A549 (cell line): ENCODE data around the gene G6PC1. TPM values are rescaled to one million over a fixed set of nuclear protein-coding genes. Genes with fewer than 3 reads are reported as not detected.
"Not testable (repeated sequence)": the region's sequence is repeated elsewhere in the genome, so short reads cannot be mapped to it uniquely, and the experiment has no call there.

Experiments used
- ATAC-seq, 2 experiments: fragments of 200-7000 bp in 1 of 2; fragments of >200 bp in 1 of 2; cut with Nextera tagmentation in 1 of 2; cut with Tn5 transposase in 1 of 2; 3 replicates each; pipeline versions ENCODE4 v1.8.0 to v1.9.1; 2018 to 2020; ENCODE audit warnings: mild to moderate bottlenecking in 1 of 2, moderate library complexity in 1 of 2
- CTCF ChIA-PET: fragments of 300-600 bp; sonication (Branson Sonifier 250); formaldehyde crosslinking; extraction: SDS; loops from one replicate; lab custom pipeline; 2021; ENCODE audit warnings: antibody characterized with exemption, inconsistent platforms; lab: Yijun Ruan, JAX
- POLR2A ChIA-PET: fragments of 350-600 bp; formaldehyde crosslinking; extraction: SDS; loops from one replicate; lab custom pipeline; 2021; ENCODE audit warnings: antibody characterized with exemption, inconsistent platforms; lab: Yijun Ruan, JAX
- DNase-seq, 2 experiments: peaks; one replicate each; pipeline versions ENCODE4 v3.0.0 to v3.0.0-alpha.2; 2011 to 2016; ENCODE audit warnings: low read depth in 1 of 2, low spot score in 1 of 2
- FAIRE-seq: peaks from 2 replicates; lab custom pipeline; 2011; peaks lifted over from hg19 to GRCh38; lab: Jason Lieb, UNC
- H3K27ac ChIP-seq, 2 experiments: fragments of >200 bp; sonication (Bioruptor Twin); formaldehyde crosslinking; 3 replicates each; pipeline ENCODE4 v1.5.1; 2016 to 2017
- H3K4me1 ChIP-seq: fragments of >200 bp; sonication (Bioruptor Twin); formaldehyde crosslinking; 3 replicates; pipeline ENCODE4 v1.6.1; 2016
- H3K4me2 ChIP-seq: fragments of >200 bp; sonication (Bioruptor Twin); formaldehyde crosslinking; 3 replicates; pipeline ENCODE4 v1.6.1; 2016
- H3K4me3 ChIP-seq: fragments of >200 bp; sonication (Bioruptor Twin); formaldehyde crosslinking; 3 replicates; pipeline ENCODE4 v1.5.1; 2016
- H3K9me3 ChIP-seq: fragments of >200 bp; sonication (Bioruptor Twin); formaldehyde crosslinking; 3 replicates; pipeline ENCODE4 v1.6.1; 2016
- BCL3 ChIP-seq: fragments of >200 bp; sonication (Bioruptor Twin); formaldehyde crosslinking; IDR thresholded peaks from 3 replicates; pipeline ENCODE4 v1.6.1; 2016
- CBX8 ChIP-seq: fragments of 200-600 bp; sonication (generic); IDR thresholded peaks from 2 replicates; pipeline ENCODE4 v1.6.1; 2016
- CEBPB ChIP-seq, 2 experiments: fragments of >200 bp in 1 of 2; sonication (Bioruptor Twin) in 1 of 2; formaldehyde crosslinking in 1 of 2; IDR thresholded peaks; 2 replicates each; pipeline ENCODE4 v1.6.1; 2012 to 2016
- EHF ChIP-seq: fragments of 250-450 bp; sonication (Bioruptor Pico); IDR thresholded peaks from 2 replicates; pipeline ENCODE4 v1.5.0; 2020; ENCODE audit warnings: mild to moderate bottlenecking
- FOSL2 ChIP-seq, 2 experiments: fragments of 450-650 bp in 1 of 2; fragments of >200 bp in 1 of 2; sonication (Bioruptor Twin) in 1 of 2; formaldehyde crosslinking; IDR thresholded peaks; 2 replicates each; pipeline versions ENCODE4 v1.5.0 to v1.6.1; 2016 to 2020; ENCODE audit warnings: mild to moderate bottlenecking in 1 of 2, moderate library complexity in 1 of 2
- GATA3 ChIP-seq: IDR thresholded peaks from 2 replicates; pipeline ENCODE4 v1.6.1; 2012; ENCODE audit warnings: borderline replicate concordance
- HDAC2 ChIP-seq: fragments of 200-600 bp; sonication (generic); IDR thresholded peaks from 2 replicates; pipeline ENCODE4 v1.6.1; 2016
- HES2 ChIP-seq: fragments of >200 bp; sonication (Bioruptor Twin); formaldehyde crosslinking; IDR thresholded peaks from 2 replicates; pipeline ENCODE4 v1.6.1; 2016
- HOXB13 ChIP-seq: fragments of 250-450 bp; sonication (Bioruptor Pico); IDR thresholded peaks from 2 replicates; pipeline ENCODE4 v1.5.0; 2020; ENCODE audit warnings: low read depth, mild to moderate bottlenecking, moderate library complexity
- JUN ChIP-seq, 2 experiments: fragments of >200 bp; sonication (Bioruptor Twin); formaldehyde crosslinking; IDR thresholded peaks; 2 replicates in 1 of 2; 3 replicates in 1 of 2; pipeline ENCODE4 v1.6.1; 2016 to 2017
- JUNB ChIP-seq: fragments of >200 bp; sonication (Bioruptor Twin); formaldehyde crosslinking; IDR thresholded peaks from 2 replicates; pipeline ENCODE4 v1.6.1; 2016
- KDM5A ChIP-seq: fragments of 200-600 bp; sonication (generic); IDR thresholded peaks from 2 replicates; pipeline ENCODE4 v1.6.1; 2016; ENCODE audit warnings: antibody characterized with exemption, mild to moderate bottlenecking
- MAFK ChIP-seq: fragments of 450-650 bp; IDR thresholded peaks from 2 replicates; pipeline ENCODE4 v1.6.1; 2014; ENCODE audit not compliant: partially characterized antibody
- NFE2L2 ChIP-seq: fragments of 150-350 bp; conservative IDR thresholded peaks from 2 replicates; pipeline ENCODE4 v1.6.1; 2014; ENCODE audit warnings: low read length
- PHF8 ChIP-seq: fragments of 200-600 bp; sonication (generic); IDR thresholded peaks from 2 replicates; pipeline ENCODE4 v1.6.1; 2016; ENCODE audit warnings: low read depth, mild to moderate bottlenecking, antibody characterized with exemption, moderate library complexity, borderline replicate concordance
- RAD21 ChIP-seq, 2 experiments: fragments of >200 bp in 1 of 2; sonication (Bioruptor Twin) in 1 of 2; formaldehyde crosslinking in 1 of 2; IDR thresholded peaks in 1 of 2; conservative IDR thresholded peaks in 1 of 2; 2 replicates in 1 of 2; 3 replicates in 1 of 2; pipeline ENCODE4 v1.6.1; 2012 to 2018; ENCODE audit warnings: inconsistent platforms in 1 of 2
- RCOR1 ChIP-seq: fragments of 150-350 bp; IDR thresholded peaks from 2 replicates; pipeline ENCODE4 v1.6.1; 2014; ENCODE audit warnings: antibody characterized with exemption, low read length, low read depth
- ZC3H11A ChIP-seq: fragments of 450-650 bp; IDR thresholded peaks from 2 replicates; pipeline ENCODE4 v1.6.1; 2014; ENCODE audit warnings: antibody characterized with exemption, mild to moderate bottlenecking
- ZFP36 ChIP-seq: fragments of 450-650 bp; IDR thresholded peaks from 2 replicates; pipeline ENCODE4 v1.6.1; 2014; ENCODE audit warnings: borderline replicate concordance; ENCODE audit not compliant: partially characterized antibody
- WGBS: methylation state at CpG from one replicate; pipeline ENCODE4 v1.1.6; 2017; ENCODE audit errors: missing lambda C conversion rate; 5-methylcytosine and 5-hydroxymethylcytosine counted together
- polyA plus RNA-seq, 4 experiments: library from polyadenylated mRNA; depleted of rRNA in 3 of 4; stranded (reverse); fragments of >200 nt; fragmentation: RNase III in 1 of 4; extraction: RNeasy Plus Mini Kit Qiagen cat#74134 plus additional on column Dnase treatment in 1 of 4; gene quantifications; 2 replicates in 3 of 4; 3 replicates in 1 of 4; pipeline ENCODE4 v1.2.3, GENCODE V29; 2011 to 2017
- TF ChIP-seq, protein P1 (sequence below): fragments of 150-350 bp; IDR thresholded peaks from 2 replicates; pipeline ENCODE4 v1.6.1; 2014; ENCODE audit warnings: low read depth, mild to moderate bottlenecking, low read length
- TF ChIP-seq, protein P2 (sequence below): fragments of 250-450 bp; sonication (Bioruptor Pico); IDR thresholded peaks from 2 replicates; pipeline ENCODE4 v1.5.0; 2020; ENCODE audit warnings: low read depth, mild to moderate bottlenecking, moderate library complexity

The G6PC1 gene
- polyA plus RNA-seq, 2 of the 4 experiments (the other 2 are of a cell fraction) = not detected

- TF ChIP-seq, protein P1, sequence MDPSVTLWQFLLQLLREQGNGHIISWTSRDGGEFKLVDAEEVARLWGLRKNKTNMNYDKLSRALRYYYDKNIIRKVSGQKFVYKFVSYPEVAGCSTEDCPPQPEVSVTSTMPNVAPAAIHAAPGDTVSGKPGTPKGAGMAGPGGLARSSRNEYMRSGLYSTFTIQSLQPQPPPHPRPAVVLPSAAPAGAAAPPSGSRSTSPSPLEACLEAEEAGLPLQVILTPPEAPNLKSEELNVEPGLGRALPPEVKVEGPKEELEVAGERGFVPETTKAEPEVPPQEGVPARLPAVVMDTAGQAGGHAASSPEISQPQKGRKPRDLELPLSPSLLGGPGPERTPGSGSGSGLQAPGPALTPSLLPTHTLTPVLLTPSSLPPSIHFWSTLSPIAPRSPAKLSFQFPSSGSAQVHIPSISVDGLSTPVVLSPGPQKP = no peak
Measured at GRCh38 chr17:42850954-42851353, 49.6 kb upstream of the G6PC1 start, which contains the start of gene AOC3 (continued).

DNA sequence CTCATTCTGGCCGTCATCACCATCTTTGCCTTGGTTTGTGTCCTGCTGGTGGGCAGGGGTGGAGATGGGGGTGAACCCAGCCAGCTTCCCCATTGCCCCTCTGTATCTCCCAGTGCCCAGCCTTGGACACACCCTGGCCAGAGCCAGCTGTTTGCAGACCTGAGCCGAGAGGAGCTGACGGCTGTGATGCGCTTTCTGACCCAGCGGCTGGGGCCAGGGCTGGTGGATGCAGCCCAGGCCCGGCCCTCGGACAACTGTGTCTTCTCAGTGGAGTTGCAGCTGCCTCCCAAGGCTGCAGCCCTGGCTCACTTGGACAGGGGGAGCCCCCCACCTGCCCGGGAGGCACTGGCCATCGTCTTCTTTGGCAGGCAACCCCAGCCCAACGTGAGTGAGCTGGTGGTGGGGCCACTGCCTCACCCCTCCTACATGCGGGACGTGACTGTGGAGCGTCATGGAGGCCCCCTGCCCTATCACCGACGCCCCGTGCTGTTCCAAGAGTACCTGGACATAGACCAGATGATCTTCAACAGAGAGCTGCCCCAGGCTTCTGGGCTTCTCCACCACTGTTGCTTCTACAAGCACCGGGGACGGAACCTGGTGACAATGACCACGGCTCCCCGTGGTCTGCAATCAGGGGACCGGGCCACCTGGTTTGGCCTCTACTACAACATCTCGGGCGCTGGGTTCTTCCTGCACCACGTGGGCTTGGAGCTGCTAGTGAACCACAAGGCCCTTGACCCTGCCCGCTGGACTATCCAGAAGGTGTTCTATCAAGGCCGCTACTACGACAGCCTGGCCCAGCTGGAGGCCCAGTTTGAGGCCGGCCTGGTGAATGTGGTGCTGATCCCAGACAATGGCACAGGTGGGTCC is 49.0 kb upstream of the G6PC1 start:
- FAIRE-seq, H3K4me3 ChIP-seq, H3K4me2 ChIP-seq, H3K4me1 ChIP-seq, H3K9me3 ChIP-seq, ATAC-seq, DNase-seq, H3K27ac ChIP-seq, POLR2A ChIA-PET: not testable (repeated sequence)
- CTCF ChIA-PET = interaction anchor here (1.4 to 20.4 kb wide), 4 partner anchors 8 to 132 kb away, joined by 3 to 372 read pairs (median 181); partner anchors contain the start of gene AOC2
- WGBS = 92% methylated on average over 14 of the region's 28 CpGs

- 87% methylated on average over 15 of the region's 15 CpGs for WGBS
- Histone ChIP-seq H3K4me1 (no peaks in the 10 kb centered on the region), H3K4me2 (no peak overlapping the region), H3K9me3 (no peaks in the 10 kb centered on the region), H3K4me3 (no peak overlapping the region), H3K27ac (no peak overlapping the region)
- CTCF ChIA-PET = interaction anchor here (1.2 to 20.4 kb wide), 6 partner anchors 8 to 133 kb away, joined by 3 to 372 read pairs (median 12); partner anchors contain the start of gene AOC2
- no peak for DNase-seq
- FAIRE-seq = no peak
- POLR2A ChIA-PET = no interaction called here
- TF ChIP-seq HOXB13 = no peak
- no peak for TF ChIP-seq FOSL2 (IDR thresholded peaks at IDR 0.05)
- no peak for TF ChIP-seq FOSL2 (CRISPR knock-in tag; IDR thresholded peaks at IDR 0.05)
- TF ChIP-seq PHF8 = no peak
- no peak for ATAC-seq
Measured at GRCh38 chr17:42852351-42852750, 48.2 kb upstream of the G6PC1 start.

DNA sequence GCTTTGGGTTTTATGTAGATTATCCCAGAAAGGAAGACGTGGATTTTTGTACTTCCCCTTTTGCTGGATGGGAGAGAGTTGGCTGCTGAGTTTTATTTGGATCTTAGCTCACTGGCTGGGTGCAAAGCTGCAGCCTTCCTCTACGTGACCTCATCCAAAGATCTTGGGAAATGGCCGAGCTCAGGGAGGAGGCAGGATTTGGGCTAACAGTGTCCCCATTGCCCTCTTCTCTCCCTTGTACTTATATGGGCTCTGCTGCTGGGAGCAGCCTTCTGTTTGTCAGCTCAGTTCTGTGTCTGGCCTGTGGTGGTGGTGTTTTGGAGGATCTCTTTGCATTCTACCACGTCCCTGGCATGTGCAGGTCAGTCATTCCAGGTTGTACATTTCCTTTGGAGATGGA is 47.6 kb upstream of the G6PC1 start:
- H3K9me3 ChIP-seq = no peaks in the 10 kb centered on the region
- ChIA-PET POLR2A (no interaction called here), CTCF (interaction anchor here (1.2 to 20.4 kb wide), 6 partner anchors 9 to 133 kb away, joined by 3 to 372 read pairs (median 12); partner anchors contain the start of gene AOC2)
- ATAC-seq = no peak; a peak in 1 of 6 replicates
- no peak for DNase-seq
- H3K4me2 ChIP-seq = no peak overlapping the region
- FAIRE-seq = no peak
- no peaks in the 10 kb centered on the region for H3K4me1 ChIP-seq
- no peak for TF ChIP-seq CEBPB (IDR thresholded peaks at IDR 0.05)
- TF ChIP-seq ZC3H11A = no peak
- TF ChIP-seq HES2 = no peak
- no peak for TF ChIP-seq RAD21 (conservative IDR thresholded peaks at IDR 0.05 in 1 of 2, IDR thresholded peaks at IDR 0.05 in 1 of 2)
- no peak overlapping the region for H3K4me3 ChIP-seq
- H3K27ac ChIP-seq = no peak overlapping the region
- 63% methylated on average over 4 of the region's 4 CpGs for WGBS

DNA sequence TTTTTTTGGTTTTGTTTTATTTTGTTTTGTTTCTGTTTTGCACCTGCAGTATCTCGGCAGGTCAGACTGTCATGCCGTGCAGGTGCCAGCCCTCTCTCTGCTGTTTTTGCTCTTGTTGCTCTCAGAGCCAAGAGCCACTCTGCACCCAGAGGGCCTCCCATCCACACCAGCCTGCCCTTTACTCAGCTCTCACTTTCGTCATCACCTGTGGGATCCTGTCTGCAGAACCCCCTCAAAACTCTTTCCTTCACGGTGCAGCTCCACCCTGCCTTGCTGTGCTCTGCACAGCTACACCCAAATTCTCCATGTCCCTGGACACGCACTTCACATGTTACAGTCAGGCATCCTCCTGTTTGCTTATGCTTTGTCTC is 47.0 kb upstream of the G6PC1 start:
- Histone ChIP-seq H3K4me1 (no peaks in the 10 kb centered on the region), H3K4me3 (no peak overlapping the region), H3K9me3 (no peaks in the 10 kb centered on the region), H3K4me2 (no peak overlapping the region), H3K27ac (no peak overlapping the region)
- ChIA-PET CTCF (interaction anchor here (1.6 to 20.4 kb wide), 4 partner anchors 10 to 84 kb away, joined by 4 to 372 read pairs (median 40); partner anchors contain the start of gene AOC2), POLR2A (no interaction called here)
- ATAC-seq (no peak), DNase-seq (no peak), FAIRE-seq (no peak)
- WGBS = 71% methylated on average over 5 of the region's 5 CpGs
- TF ChIP-seq NFE2L2 = no peak
- TF ChIP-seq ZFP36 = no peak
- TF ChIP-seq RCOR1 = no peak
- TF ChIP-seq CBX8 = no peak
- TF ChIP-seq ZC3H11A = no peak
- no peak for TF ChIP-seq JUN (IDR thresholded peaks at IDR 0.05)
- TF ChIP-seq KDM5A = no peak
- TF ChIP-seq HDAC2 = no peak
- TF ChIP-seq GATA3 = no peak
- no peak for TF ChIP-seq RAD21 (conservative IDR thresholded peaks at IDR 0.05 in 1 of 2, IDR thresholded peaks at IDR 0.05 in 1 of 2)
- TF ChIP-seq, protein P2, sequence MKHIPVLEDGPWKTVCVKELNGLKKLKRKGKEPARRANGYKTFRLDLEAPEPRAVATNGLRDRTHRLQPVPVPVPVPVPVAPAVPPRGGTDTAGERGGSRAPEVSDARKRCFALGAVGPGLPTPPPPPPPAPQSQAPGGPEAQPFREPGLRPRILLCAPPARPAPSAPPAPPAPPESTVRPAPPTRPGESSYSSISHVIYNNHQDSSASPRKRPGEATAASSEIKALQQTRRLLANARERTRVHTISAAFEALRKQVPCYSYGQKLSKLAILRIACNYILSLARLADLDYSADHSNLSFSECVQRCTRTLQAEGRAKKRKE (CRISPR knock-in tag) = no peak
- no peak for TF ChIP-seq JUNB
- no peak for TF ChIP-seq EHF
- TF ChIP-seq MAFK = no peak
- no peak for TF ChIP-seq BCL3
- no peak for TF ChIP-seq PHF8
